HepG2 (cell line): Measurements from ENCODE around the gene EMC9. TPM values are rescaled to one million over a fixed set of nuclear protein-coding genes. Genes with fewer than 3 reads are reported as not detected.

Experiments used
- ATAC-seq: fragments of 200-7000 bp; cut with Tn5 transposase; 3 replicates; pipeline ENCODE4 v1.9.1; 2020; ENCODE audit warnings: mild to moderate bottlenecking, moderate library complexity
- BruUV-seq: library from RNA; stranded (reverse); fragments of 400-500 nt; replicated peaks from 2 replicates; lab custom pipeline; 2021; lab: Mats Ljungman, UMichigan
- CTCF ChIA-PET: fragments of 300-600 bp; formaldehyde crosslinking; extraction: SDS; loops from one replicate; lab custom pipeline; 2021; ENCODE audit warnings: low total read pairs, inconsistent platforms, low intra/inter-chr PET ratio; lab: Yijun Ruan, JAX
- POLR2A ChIA-PET: fragments of 350-600 bp; sonication (Branson Sonifier 250); formaldehyde crosslinking; loops from one replicate; lab custom pipeline; 2020; ENCODE audit warnings: antibody characterized with exemption, inconsistent platforms; lab: Yijun Ruan, JAX
- DNase-seq: peaks from one replicate; pipeline ENCODE4 v3.0.0-alpha.2; 2015; ENCODE audit warnings: low spot score
- FAIRE-seq: peaks from 3 replicates; lab custom pipeline; 2011; peaks lifted over from hg19 to GRCh38; lab: Jason Lieb, UNC
- H2AFZ ChIP-seq: one replicate; pipeline ENCODE4 v1.6.1; 2011; ENCODE audit warnings: low read length, inconsistent platforms
- H3K27ac ChIP-seq: fragments of 300-600 bp; 3 replicates; pipeline ENCODE4 v1.8.0; 2011; ENCODE audit warnings: mixed run types, mild to moderate bottlenecking, mixed read lengths, low read length, inconsistent platforms; ENCODE audit not compliant: insufficient read depth; ENCODE audit errors: extremely low read length
- H3K27me3 ChIP-seq, 2 experiments: fragments of 200-600 bp in 1 of 2; 2 replicates in 1 of 2; 3 replicates in 1 of 2; pipeline versions ENCODE4 v1.6.0 to v1.8.0; 2011; ENCODE audit warnings: low read length in 2 of 2, mild to moderate bottlenecking in 2 of 2, moderate library complexity in 2 of 2, inconsistent platforms in 1 of 2; ENCODE audit not compliant: insufficient read depth in 2 of 2, control insufficient read depth in 1 of 2
- H3K36me3 ChIP-seq, 2 experiments: fragments of 200-600 bp in 1 of 2; replicated peaks in 1 of 2; 2 replicates in 1 of 2; 3 replicates in 1 of 2; pipeline versions ENCODE4 v1.5.1 to v1.8.0; 2011; ENCODE audit warnings: low read length in 2 of 2, inconsistent platforms in 1 of 2; ENCODE audit not compliant: insufficient read depth in 2 of 2, control insufficient read depth in 1 of 2
- H3K4me1 ChIP-seq: 2 replicates; pipeline ENCODE4 v1.5.1; 2012; ENCODE audit warnings: low read length, inconsistent platforms; ENCODE audit not compliant: insufficient read depth
- H3K4me2 ChIP-seq: 2 replicates; pipeline ENCODE4 v1.6.0; 2011; ENCODE audit warnings: low read depth, low read length, inconsistent platforms
- H3K4me3 ChIP-seq, 3 experiments: fragments of 200-600 bp in 1 of 3; sonication (generic), shearing (Covaris generic) in 1 of 3; replicated peaks in 1 of 3; 2 replicates each; pipeline ENCODE4 v1.5.1; 2011 to 2016; ENCODE audit warnings: low read length in 3 of 3, inconsistent platforms in 2 of 3, low read depth in 2 of 3, mild to moderate bottlenecking in 2 of 3, control low read depth in 1 of 3, mixed read lengths in 1 of 3; ENCODE audit not compliant: insufficient read depth in 1 of 3
- H3K79me2 ChIP-seq: one replicate; pipeline ENCODE4 v1.6.1; 2011; ENCODE audit warnings: low read length, inconsistent platforms; ENCODE audit not compliant: insufficient read depth
- H3K9ac ChIP-seq: 2 replicates; pipeline ENCODE4 v1.6.0; 2011; ENCODE audit warnings: mild to moderate bottlenecking, low read depth, low read length, inconsistent platforms; ENCODE audit not compliant: insufficient read depth
- H3K9me3 ChIP-seq: 2 replicates; pipeline ENCODE4 v1.5.1; 2012; ENCODE audit warnings: mild to moderate bottlenecking, low read length
- H4K20me1 ChIP-seq: 2 replicates; pipeline ENCODE4 v1.6.0; 2011; ENCODE audit warnings: inconsistent platforms, mild to moderate bottlenecking, low read length, moderate library complexity; ENCODE audit not compliant: insufficient read depth
- ADNP ChIP-seq: sonication (generic); formaldehyde crosslinking; IDR thresholded peaks from 2 replicates; pipeline ENCODE4 v1.4.0; 2020; ENCODE audit warnings: missing genetic modification reagents
- ATAD3A ChIP-seq: sonication (generic); formaldehyde crosslinking; IDR thresholded peaks from 2 replicates; pipeline ENCODE4 v1.4.0; 2020; ENCODE audit warnings: missing genetic modification reagents
- BHLHE40 ChIP-seq: IDR thresholded peaks from 2 replicates; pipeline ENCODE4 v1.6.1; 2011; ENCODE audit warnings: low read length, improper control_type of control experiment
- BRCA1 ChIP-seq: sonication (generic); formaldehyde crosslinking; IDR thresholded peaks from 2 replicates; pipeline ENCODE4 v1.4.0; 2020; ENCODE audit warnings: missing genetic modification reagents
- BRD4 ChIP-seq: sonication (generic); formaldehyde crosslinking; IDR thresholded peaks from 2 replicates; pipeline ENCODE4 v1.4.0; 2020; ENCODE audit warnings: missing genetic modification reagents
- CERS6 ChIP-seq: sonication (generic); formaldehyde crosslinking; IDR thresholded peaks from 2 replicates; pipeline ENCODE4 v1.5.0; 2020; ENCODE audit warnings: missing genetic modification reagents
- GPN1 ChIP-seq: sonication (generic); formaldehyde crosslinking; IDR thresholded peaks from 2 replicates; pipeline ENCODE4 v1.5.1; 2020; ENCODE audit warnings: missing genetic modification reagents, borderline replicate concordance
- MTERF4 ChIP-seq: sonication (generic); formaldehyde crosslinking; IDR thresholded peaks from 2 replicates; pipeline ENCODE4 v1.8.0; 2023; ENCODE audit warnings: mild to moderate bottlenecking, missing genetic modification reagents
- MYC ChIP-seq: sonication (generic); formaldehyde crosslinking; IDR thresholded peaks from 2 replicates; pipeline ENCODE4 v1.9.0; 2021; ENCODE audit warnings: missing genetic modification reagents, borderline replicate concordance
- NCOR1 ChIP-seq: fragments of 200-600 bp; sonication (generic); IDR thresholded peaks from 2 replicates; pipeline ENCODE4 v1.7.0; 2017; ENCODE audit warnings: antibody characterized with exemption, low read length, borderline replicate concordance
- POLR2AphosphoS5 ChIP-seq: IDR thresholded peaks from 2 replicates; pipeline ENCODE4 v1.6.1; 2012; ENCODE audit warnings: low read depth, low read length
- SRSF4 ChIP-seq: fragments of 200-400 bp; formaldehyde crosslinking; IDR thresholded peaks from one replicate; pipeline ENCODE4 v1.6.1; 2018; ENCODE audit warnings: mild to moderate bottlenecking, low read depth, low read length, moderate library complexity; ENCODE audit not compliant: poor library complexity, severe bottlenecking
- ZC3H4 ChIP-seq: sonication (generic); formaldehyde crosslinking; IDR thresholded peaks from 2 replicates; pipeline ENCODE4 v1.4.0; 2020; ENCODE audit warnings: missing genetic modification reagents, borderline replicate concordance
- ZNF3 ChIP-seq: IDR thresholded peaks from 2 replicates; pipeline ENCODE4 v1.7.0; 2017; ENCODE audit warnings: inconsistent platforms
- ZNF343 ChIP-seq: sonication (generic); formaldehyde crosslinking; IDR thresholded peaks from 2 replicates; pipeline ENCODE4 v1.4.0; 2020; ENCODE audit warnings: mild to moderate bottlenecking, missing genetic modification reagents
- ZNF790 ChIP-seq: sonication (generic); formaldehyde crosslinking; IDR thresholded peaks from 2 replicates; pipeline ENCODE4 v1.8.0; 2022; ENCODE audit warnings: missing genetic modification reagents, mild to moderate bottlenecking, borderline replicate concordance
- WGBS: methylation state at CpG from one replicate; pipeline ENCODE4 v1.1.6; 2017; ENCODE audit warnings: low lambda C conversion rate; 5-methylcytosine and 5-hydroxymethylcytosine counted together
- in situ Hi-C: cut with HindIII; loops from 2 replicates; pipeline ENCODE4 v1.10.0; 2017; ENCODE audit warnings: low pct_unique_long_range_greater_than_20kb; ENCODE audit not compliant: extremely low pct_ligation_motif_present
- intact Hi-C: fragments of 100-400 bp; cut with micrococcal nuclease; formaldehyde crosslinking; loops from one replicate; pipeline ENCODE4 v1.10.0; 2022; ENCODE audit not compliant: unreplicated experiment
- polyA plus RNA-seq, 8 experiments: library from polyadenylated mRNA; depleted of rRNA in 3 of 8; stranded (reverse) in 7 of 8; unstranded in 1 of 8; fragments of >200 nt; fragmentation: Illumina TruSeq in 4 of 8; extraction: Trizol in 4 of 8; gene quantifications; 2 replicates each; pipeline versions ENCODE4 v1.2.1 to v1.2.3, GENCODE V29; 2011 to 2016; ENCODE audit warnings: low read depth in 4 of 8, missing spikeins in 1 of 8, mixed read lengths in 1 of 8; ENCODE audit not compliant: insufficient read depth in 1 of 8
- total RNA-seq, 5 experiments: library from RNA; depleted of rRNA; stranded (reverse); fragments of >200 nt; fragmentation: Illumina TruSeq; extraction: Trizol; gene quantifications; 2 replicates each; pipeline ENCODE4 v1.2.3, GENCODE V29; 2016; ENCODE audit warnings: low read depth in 1 of 5
- TF ChIP-seq, protein P1 (sequence below): sonication (generic); formaldehyde crosslinking; IDR thresholded peaks from 2 replicates; pipeline ENCODE4 v1.8.1; 2023; ENCODE audit warnings: missing genetic modification reagents, inconsistent platforms, borderline replicate concordance

EMC9 gene
- total and polyA plus RNA-seq, 2 of the 13 experiments (the other 11 are each of a cell fraction or from before 2014, with no cell fraction given), result 60.5 to 78.7 TPM

DNA sequence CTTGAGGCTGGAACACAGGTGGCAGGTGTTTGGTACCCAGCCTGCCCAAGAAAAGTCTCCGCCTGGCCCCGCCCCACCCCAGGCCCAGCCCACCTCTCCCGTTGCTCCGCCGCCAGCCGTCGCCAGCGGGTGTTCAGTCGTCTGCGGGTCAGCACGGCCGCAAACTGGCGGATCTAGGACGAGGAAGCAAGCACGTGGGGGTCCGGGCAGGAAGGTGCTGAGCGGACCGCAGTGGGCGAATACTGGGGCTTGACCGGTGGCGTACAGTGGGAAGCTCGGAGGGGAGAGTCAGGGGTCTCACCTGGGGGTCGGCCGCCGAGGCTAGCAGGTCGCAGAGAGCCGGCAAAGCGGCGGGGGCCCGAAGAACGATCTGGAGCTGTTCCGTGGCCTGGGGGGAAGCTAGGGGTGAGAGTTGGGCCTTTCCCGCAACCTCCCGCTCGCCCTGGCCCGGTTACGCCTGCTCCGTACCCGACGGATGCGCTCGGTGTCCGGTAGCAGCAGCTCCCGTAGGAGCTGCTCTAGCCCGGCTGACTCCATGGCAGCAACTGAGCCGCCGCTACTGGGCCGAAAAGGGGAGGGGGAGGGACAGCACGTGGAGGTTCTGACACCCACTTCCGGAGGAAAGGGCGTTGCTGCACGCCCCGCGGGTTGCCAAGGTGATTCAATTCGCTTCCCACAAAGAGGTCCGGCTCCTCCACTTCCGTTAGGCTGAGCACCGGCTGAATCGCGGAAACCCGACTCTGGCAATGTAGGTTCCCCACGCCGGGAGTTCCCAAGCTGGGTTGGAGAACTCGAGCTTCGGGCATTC, 47.1 kb upstream of the EMC9 start, which contains the start of gene IPO4 (continued):
- TF ChIP-seq ZNF343 (CRISPR knock-in tag) (peak; percentile 95), MYC (CRISPR knock-in tag) (peak; percentile 100), ZC3H4 (CRISPR knock-in tag) (peak; percentile 82; the same call in 1 of the 2 replicates)
- TF ChIP-seq, protein P1, sequence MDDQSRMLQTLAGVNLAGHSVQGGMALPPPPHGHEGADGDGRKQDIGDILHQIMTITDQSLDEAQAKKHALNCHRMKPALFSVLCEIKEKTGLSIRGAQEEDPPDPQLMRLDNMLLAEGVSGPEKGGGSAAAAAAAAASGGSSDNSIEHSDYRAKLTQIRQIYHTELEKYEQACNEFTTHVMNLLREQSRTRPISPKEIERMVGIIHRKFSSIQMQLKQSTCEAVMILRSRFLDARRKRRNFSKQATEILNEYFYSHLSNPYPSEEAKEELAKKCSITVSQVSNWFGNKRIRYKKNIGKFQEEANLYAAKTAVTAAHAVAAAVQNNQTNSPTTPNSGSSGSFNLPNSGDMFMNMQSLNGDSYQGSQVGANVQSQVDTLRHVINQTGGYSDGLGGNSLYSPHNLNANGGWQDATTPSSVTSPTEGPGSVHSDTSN, result peak; percentile 42
- TF ChIP-seq, all 625 proteins: peak for 484

DNA sequence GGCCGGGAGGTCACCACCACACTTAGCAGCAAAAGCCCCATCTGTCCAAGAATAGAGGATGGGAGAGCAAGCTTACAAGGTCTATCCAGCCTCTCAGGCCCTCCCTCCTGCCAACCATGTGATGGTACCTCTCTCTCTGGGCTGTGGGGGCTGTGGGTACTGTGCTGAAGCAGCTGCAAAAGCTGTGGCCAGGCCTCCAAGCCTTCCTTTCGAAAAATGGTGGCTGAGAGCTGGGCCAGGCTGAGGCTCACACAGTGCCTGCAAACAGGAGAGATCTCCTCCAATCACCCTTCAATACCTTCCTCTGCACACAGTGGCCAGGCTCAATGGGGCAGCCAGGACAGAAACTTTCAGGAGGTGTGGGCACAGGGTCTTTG, 46.1 kb upstream of the EMC9 start:
- CTCF ChIA-PET, result no interaction called here
- no peak overlapping the region for H3K27ac ChIP-seq
- H4K20me1 ChIP-seq, result no peaks in the 10 kb centered on the region
- H3K4me1 ChIP-seq, result peaks cover 34% of the 10 kb centered on the region
- H3K27me3 ChIP-seq, result no peaks in the 10 kb centered on the region
- H3K36me3 ChIP-seq, result peaks cover 63 to 73% of the 10 kb centered on the region in 2 experiments
- WGBS, result 77% methylated on average over 2 of the region's 2 CpGs
- peaks cover 19% of the 10 kb centered on the region for H3K79me2 ChIP-seq
- no TSS peak for BruUV-seq
- ATAC-seq, result no peak
- intact Hi-C loops, result no loop called here
- peak overlapping the region; percentile 84 for H3K9ac ChIP-seq
- FAIRE-seq, result no peak
- no peak for DNase-seq
- no peak overlapping the region for H2AFZ ChIP-seq
- in situ Hi-C loops, result no loop called here
- H3K4me3 ChIP-seq, result peak overlapping the region; percentile 70 to 92 (median 77)
- no peaks in the 10 kb centered on the region for H3K9me3 ChIP-seq
- POLR2A ChIA-PET, result interaction anchor here (0.8 to 6.4 kb wide), 15 partner anchors 8 to 126 kb away, joined by 3 to 65 read pairs (median 19); partner anchors contain the start of genes CHMP4A, DCAF11, DHRS1 and EMC9
- H3K4me2 ChIP-seq, result peak overlapping the region; percentile 96
- TF ChIP-seq POLR2AphosphoS5 (no peak), GPN1 (CRISPR knock-in tag) (0 out of 2 replicates have a peak, but pooled peaks have one; percentile 69), CERS6 (peak; percentile 43; the same call in 1 of the 2 replicates), SRSF4 (no peak), ZNF3 (CRISPR knock-in tag) (no peak), BRCA1 (CRISPR knock-in tag) (no peak), BHLHE40 (no peak), MTERF4 (CRISPR knock-in tag) (peak; percentile 28; the same call in 1 of the 2 replicates), NCOR1 (no peak), ZNF790 (0 out of 2 replicates have a peak, but pooled peaks have one; percentile 2), ADNP (CRISPR knock-in tag) (no peak), BRD4 (CRISPR knock-in tag) (peak; percentile 6; the same call in 1 of the 2 replicates), ATAD3A (CRISPR knock-in tag) (peak; percentile 48; the same call in 1 of the 2 replicates)
